ENCODE results near the gene TTC39A.
"Not testable (repeated sequence)": the region's sequence is repeated elsewhere in the genome, so short reads cannot be mapped to it uniquely, and the experiment has no call there.

Gene TTC39A

DNA sequence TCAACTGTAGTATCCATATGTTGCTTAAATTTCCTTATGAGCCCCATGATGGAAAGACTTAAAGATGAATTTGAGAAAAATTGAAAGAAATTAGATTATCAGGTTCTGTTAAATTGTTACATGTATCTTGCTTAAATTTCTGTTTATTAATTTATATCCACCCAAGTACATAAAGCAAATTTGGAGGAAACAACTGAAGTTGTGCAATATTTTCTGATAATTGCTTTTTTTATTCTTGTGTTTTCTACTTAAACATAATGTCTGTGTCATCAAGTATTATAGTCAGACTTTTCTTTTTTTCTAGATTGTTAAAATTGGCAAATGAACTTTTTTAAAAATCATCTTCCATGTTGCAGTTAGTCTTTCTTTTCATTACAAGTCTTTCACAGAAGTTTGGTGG is 57.4 kb downstream of the TTC39A start:
- in situ Hi-C loops (cut with MboI; ENCODE audit: low sequenced_read_pairs), result no loop called here

DNA sequence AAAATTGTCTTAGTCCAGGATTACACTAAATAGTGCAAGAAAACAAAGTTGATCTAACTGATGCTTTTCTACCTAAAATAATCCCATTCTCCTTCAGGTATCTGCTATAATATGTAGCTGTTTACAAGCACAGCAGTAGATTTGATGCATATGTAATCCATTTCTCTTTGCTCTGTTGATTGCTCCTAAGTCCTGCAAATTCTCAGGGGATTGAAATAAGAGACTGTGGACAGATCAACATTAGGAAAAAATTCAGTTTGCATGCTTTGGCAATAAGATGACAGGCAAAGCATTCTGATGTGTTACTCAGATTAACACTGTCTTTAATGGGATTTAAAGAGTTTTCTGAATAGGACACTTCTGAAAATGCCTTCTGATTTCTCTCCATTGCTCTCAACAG is 59.6 kb downstream of the TTC39A start:
- in situ Hi-C loops (cut with MboI; ENCODE audit: low sequenced_read_pairs), result no loop called here

DNA sequence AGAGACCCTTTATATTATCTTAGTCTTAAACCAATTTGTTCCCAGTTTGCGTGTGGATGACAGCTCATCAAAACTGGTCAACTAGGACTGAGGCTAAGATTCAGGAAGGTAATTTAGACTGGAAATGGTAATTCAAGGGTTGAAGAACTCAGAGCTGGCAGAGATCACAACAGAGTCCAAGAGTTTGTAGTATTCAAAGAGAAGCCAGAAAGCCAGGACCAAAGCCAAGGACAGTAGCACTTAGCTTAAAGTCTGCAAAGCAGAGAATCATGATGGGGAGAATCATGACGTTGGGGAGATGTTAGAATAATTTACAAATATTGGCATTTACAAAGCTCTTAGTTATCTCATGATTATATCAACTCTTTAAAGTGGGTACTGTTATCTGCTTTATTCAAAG is 61.7 kb downstream of the TTC39A start:
- in situ Hi-C loops (cut with MboI; ENCODE audit: low sequenced_read_pairs), result no loop called here

DNA sequence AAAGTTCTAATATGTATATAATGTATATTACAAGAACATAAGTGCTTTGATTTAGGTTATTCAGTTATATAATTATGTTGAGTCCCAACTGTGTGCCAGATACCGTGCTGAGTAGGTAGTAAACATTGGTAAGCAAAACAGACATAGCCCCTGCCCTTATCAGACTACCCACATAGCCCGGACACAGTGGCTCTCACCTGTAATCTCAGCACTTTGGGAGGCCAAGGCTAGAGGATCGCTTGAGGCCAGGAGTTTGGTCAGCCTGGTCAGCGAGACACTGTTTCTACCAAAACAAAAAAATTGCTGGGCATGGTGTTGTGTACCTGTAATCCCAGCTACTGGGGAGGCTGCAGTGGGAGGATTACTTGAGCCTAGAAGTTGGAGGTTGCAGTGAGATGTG is 63.6 kb downstream of the TTC39A start:
- in situ Hi-C loops (cut with MboI; ENCODE audit: low sequenced_read_pairs), result no loop called here

DNA sequence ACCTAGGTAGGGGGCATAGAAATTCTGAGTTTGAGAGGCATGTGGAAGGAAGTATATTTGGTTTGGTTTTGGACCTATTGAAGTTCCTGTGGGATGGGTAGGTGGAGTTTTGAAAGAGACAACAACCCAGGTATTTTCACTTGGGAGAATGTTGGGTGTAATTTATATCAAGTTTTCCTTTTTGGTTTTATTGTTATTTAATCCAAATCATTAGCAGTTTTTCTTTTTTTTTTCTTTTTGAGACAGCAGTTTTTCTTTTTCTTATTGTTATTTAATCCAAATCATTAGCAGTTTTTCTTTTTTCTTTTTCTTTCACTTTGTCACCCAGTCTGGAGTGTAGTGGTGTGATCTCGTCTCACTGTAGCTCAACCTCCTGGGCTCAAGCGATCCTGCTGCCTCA is 64.2 kb downstream of the TTC39A start:
- in situ Hi-C loops (cut with MboI; ENCODE audit: low sequenced_read_pairs), result no loop called here

DNA sequence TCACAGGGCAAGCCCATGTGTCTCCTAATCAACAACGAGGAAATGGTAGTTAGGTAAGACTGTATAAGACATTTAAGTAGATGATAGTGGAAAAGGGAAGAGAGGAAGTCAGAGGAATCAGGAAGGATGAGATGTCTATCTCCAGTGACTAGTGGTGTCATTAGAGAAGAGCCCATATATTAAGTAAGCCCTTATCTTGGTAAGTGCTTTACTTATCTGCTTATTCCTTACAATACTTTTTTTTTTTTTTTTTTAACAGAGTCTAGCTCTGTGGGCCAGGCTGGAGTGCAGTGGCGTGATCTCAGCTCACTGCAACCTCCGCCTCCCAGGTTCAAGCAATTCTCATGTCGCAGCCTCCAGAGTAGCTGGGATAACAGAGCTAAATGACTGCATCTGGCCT is 64.7 kb downstream of the TTC39A start:
- in situ Hi-C loops (cut with MboI; ENCODE audit: low sequenced_read_pairs), result no loop called here

DNA sequence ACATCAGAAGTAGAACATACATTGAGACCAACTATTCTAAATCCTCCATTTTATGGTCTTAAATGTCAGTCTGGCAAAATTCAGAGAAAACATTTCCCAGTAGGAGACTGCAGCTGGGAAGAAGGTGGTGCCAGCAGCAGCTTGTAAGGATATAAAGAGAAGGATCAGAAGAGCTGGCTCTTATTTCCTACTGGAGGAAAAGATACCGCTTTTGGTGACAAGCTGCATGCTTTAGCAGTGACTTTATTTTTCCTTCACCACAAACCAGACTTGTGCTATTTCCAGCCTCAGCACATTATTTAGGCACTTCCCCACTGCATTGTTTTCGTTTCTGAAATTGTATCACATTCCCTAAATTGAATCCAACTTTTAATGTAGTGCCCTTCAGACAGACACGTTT is 65.9 kb downstream of the TTC39A start:
- in situ Hi-C loops (cut with MboI; ENCODE audit: low sequenced_read_pairs), result no loop called here

DNA sequence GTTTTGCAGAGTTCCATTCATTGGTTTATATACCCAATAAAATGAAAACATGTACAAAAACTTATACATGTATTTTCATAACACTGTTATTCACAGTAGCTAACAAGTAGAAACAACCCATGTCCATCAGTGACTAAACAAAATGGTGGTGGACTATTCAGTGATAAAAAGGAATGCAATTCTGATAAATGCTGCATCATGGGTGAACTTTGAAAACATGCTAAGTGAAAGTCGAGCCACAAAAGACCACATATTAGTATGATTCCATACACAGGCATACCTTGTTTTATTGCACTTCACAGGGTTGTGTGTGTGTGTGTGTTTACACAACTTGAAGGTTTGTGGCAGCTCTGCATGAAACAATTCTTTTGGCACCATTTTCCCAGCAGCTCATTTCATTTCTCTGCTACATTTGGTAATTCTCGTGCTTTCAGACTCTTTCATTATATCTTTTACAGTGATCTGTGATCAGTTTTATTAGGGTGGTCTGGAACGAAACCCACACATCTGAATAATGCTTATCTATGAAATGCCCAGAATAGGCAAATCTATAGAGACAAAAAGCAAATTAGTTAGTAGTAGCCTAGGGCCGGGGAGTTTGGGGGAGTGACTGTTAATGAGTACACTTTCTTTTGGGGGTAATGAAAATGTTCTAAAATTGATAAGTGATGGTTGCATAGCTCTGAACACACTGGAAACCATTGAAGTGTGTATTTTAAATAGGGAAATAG is 67.0 kb downstream of the TTC39A start:
- in situ Hi-C loops (cut with MboI; ENCODE audit: low sequenced_read_pairs), result no loop called here

DNA sequence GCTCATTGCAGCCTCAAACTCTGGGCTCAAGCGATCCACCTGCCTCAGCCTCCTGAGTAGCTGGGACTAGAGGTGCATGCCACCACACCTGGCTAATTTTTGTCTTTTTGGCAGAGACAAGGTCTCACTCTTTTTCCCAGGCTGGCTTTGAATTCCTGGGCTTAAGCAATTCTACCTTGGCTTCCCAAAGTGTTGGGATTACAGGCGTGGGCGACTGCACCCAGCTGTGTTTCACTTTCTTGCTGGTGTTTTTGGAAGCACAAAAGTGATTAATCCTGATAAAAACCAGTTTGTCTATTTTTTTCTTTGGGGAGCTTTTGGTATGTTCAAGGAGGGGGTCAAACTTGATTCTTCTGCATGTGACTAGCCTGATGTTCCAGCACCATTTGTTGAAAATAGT is 75.0 kb downstream of the TTC39A start:
- in situ Hi-C loops (cut with MboI; ENCODE audit: low sequenced_read_pairs), result no loop called here

DNA sequence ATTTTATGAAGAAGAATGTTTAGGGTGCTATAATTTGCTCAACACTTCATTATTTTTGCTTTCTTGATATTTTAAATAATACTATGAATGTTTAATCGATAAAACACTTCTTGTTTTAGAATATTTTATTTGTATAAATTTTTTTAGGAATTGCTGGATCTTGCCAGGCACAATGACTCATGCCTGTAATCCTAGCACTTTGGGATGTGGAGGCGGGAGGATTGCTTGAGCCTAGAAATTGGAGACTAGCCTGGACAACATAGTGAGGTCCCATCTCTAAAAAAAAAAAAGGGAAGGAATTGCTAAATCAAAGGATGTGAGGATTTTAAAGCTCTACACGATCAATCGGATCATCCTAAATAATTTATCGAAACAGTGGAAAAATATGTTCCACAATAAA is 76.7 kb downstream of the TTC39A start:
- in situ Hi-C loops (cut with MboI; ENCODE audit: low sequenced_read_pairs), result no loop called here

DNA sequence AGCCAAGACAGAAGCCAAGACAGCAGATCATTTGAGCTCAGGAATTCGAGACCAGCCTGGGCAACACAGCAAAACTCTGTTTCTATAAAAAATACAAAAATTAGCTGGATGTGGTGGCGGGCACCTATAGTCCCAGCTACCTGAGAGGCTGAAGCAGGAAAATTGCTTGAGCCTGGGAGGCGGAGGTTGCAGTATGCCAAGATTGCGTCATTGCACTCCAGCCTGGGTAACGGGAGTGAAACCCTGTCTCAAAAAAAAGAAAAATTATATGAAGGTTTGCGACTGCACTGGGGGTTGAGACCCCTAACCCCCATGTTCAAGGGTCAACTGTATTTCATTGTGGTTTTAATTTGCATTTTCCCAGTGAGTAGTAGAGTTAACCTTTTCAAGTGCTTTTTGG is 78.0 kb downstream of the TTC39A start:
- in situ Hi-C loops (cut with MboI; ENCODE audit: low sequenced_read_pairs), result no loop called here

DNA sequence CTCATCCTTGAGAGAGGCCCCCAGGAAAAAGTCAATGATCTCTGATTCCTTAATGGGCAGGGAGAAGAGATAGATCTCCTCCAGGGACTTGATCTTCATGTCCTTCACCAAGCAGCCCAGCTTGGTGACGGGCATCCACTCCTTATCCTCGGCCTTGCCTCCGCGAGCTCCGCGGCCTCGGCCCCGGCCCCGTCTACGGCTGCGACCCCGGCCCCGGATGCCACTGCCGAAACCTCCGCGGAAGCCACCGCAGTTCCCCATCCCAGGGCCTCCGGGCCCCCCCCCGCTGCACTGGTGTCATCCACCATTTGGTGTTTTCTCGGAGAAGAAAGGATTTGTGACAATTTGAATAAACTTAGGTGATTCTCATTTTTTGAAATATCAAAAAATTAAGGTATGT is 79.2 kb downstream of the TTC39A start:
- in situ Hi-C loops (cut with MboI; ENCODE audit: low sequenced_read_pairs), result not testable (repeated sequence)

DNA sequence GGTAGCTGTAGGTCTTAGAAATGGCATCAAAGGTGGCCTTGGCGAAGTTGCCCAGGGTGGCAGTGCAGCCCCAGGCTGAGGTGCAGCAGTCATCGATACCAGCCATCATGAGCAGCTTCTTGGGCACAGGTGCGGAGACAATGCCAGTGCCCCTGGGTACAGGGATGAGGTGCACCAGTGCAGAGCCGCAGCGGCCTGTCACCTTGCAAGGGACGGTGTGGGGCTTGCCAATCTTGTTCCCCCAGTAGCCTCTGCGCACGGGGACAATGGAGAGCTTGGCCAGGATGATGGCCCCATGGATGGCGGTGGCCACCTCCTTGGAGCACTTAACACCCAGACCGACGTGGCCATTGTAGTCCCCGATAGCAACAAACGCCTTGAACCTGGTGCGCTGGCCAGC is 79.6 kb downstream of the TTC39A start:
- in situ Hi-C loops (cut with MboI; ENCODE audit: low sequenced_read_pairs), result not testable (repeated sequence)

DNA sequence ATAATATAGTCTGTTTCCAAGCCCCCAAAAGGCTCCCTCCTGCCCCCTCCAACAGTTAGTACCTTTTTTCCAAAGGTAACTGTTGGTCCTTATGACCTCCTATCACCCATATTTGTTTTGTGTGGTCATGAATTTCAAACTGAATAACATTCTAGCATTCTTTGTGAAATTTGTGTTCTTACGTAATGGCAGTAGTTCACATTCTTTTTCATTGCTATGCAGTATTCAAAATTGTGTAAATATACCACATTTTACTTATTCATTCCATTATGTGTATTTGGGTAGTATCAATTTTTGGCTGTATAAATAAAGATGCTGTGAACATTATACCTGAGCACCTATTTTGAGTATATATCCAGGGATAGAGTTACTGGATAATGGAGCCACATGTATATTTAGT is 80.9 kb downstream of the TTC39A start:
- in situ Hi-C loops (cut with MboI; ENCODE audit: low sequenced_read_pairs), result no loop called here

DNA sequence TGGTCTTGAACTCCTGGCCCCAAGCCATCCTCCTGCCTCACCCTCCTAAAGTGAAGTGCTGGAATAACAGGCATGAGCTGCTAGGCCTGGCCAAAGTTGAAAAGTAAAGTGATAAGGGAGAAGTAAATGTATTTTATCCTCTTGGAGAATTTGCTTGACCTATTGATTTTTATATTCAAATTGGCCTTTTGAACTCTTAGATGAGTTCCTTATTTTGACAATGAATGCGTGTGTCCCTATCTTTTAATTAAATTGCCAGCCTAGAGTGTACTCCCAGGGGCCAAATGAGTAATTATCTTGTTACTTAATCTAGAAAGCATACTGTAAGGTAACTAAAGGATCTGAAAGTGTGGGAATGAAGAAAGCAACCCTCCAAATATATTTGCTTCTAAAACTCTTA is 82.9 kb downstream of the TTC39A start:
- in situ Hi-C loops (cut with MboI; ENCODE audit: low sequenced_read_pairs), result no loop called here

DNA sequence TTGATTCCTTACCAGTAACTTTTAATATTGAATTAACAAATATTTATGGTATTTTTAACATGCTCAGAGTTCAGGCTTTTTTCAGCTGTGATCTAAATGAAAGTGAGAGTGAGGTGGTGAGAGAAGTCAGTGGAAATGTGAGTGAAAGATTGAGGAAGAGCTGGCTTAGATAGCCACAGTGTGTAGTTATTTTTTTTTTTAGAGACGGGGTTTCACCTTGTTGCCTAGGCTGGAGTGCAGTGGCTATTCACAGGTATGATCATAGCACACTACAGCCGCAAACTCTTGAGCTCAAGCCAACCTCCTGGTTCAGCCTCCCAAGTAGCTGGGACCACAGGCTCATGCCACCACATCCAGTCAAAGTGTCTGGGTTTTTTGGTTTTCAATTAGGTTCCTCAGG is 83.3 kb downstream of the TTC39A start:
- in situ Hi-C loops (cut with MboI; ENCODE audit: low sequenced_read_pairs), result no loop called here

DNA sequence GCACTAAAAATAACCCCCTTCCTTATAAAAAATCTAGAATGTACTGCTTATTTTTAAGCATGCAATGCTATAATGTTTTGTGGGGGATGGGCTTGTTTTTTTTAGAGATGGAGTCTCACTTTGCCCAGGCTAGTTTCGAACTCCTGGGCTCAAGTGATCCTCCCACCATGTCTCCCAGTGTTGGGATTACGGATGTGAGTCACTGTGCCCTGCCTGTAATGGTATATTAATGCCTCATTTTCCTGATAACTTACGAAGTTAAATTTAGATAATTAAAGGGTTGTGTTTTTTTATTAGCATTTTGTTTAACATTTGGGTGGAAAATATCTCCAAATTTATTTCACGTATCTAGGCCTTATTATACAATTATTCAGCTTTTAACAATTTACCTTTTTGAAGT is 87.8 kb downstream of the TTC39A start:
- in situ Hi-C loops (cut with MboI; ENCODE audit: low sequenced_read_pairs), result no loop called here

DNA sequence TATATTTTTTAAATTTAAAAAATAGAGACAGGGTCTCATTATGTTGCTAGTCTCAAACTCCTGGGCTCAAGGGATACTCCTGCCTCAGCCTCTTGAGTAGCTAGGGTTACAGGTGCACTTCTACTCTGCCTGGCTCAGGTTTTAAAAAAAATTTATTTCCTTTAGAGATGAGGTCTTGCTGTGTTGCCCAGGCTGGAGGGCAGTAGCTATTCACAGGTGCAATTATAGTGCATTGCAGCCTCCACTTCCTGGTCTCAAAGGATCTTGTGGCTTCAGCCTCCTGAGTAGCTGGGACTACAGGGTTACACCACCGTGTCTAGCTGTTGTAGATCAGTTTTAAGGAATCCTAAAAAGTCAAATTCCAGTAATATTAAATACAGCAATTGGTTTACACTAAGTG is 89.2 kb downstream of the TTC39A start:
- in situ Hi-C loops (cut with MboI; ENCODE audit: low sequenced_read_pairs), result no loop called here

DNA sequence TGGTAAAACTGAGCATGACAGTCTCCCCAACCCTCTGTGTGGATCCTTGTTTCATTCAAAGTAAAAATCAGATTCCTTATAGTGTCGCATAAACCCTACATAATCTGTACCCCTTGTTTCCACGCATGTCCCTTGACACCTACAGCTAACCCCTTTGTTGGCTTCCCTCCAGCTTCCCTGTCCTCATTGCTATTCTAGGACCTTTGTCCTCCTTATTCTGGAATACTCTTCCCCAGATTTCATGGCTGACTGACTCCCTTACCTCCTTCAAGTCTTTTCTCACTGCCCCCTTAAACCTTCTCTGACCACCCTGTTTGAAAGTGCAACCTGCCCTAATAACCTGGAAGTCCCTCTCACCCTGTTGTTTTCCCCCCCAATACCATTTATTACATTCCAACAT is 90.3 kb downstream of the TTC39A start:
- in situ Hi-C loops (cut with MboI; ENCODE audit: low sequenced_read_pairs), result no loop called here

DNA sequence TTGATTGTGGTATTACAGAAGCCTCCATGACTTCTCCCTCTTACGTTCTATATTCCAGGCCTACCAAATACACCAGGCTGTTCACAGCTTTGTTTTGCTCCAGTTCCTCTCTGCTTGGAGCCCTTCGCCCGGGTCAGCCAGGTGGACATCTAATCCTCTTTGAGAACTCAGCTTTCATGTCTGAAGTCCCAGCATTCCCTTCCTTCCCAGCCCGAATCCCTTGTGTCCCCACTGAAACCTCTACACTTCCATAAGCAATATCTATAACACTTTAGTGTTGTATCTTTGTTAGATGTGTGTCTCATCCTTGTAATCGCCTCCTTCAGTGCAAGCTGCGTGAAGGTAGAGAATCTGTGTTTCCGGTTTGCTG is 92.3 kb downstream of the TTC39A start:
- in situ Hi-C loops (cut with MboI; ENCODE audit: low sequenced_read_pairs), result no loop called here

DNA sequence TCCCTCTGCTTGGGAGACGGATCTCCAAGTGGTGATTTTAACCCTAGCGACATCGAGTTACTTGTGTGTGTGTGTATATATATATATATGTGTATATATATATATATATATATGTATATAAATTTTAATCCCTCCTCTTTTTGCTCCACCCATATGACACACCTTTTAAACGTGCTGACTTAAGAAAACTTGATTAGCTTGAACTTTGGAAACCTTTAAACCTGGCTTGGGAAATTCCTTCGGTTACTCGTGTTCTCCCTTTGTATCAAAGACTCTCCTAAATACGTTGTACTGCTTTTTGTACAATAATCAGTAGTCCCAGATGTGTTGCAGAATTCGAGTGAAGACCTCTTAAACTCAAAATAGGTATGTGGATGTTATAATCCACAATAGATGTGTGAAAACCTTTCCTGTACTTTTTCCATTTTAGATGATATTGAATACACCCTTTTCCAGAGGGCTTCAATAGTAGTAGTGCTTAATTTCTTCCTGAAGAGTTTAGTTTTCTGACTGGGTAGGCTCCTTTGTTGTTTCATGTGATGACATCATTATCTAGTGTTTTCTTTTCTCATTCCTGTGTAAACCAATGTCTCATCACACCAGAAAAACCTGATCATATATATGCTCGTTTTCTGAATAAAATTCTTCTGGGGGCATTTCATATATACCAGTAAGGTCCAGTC is 92.9 kb downstream of the TTC39A start:
- in situ Hi-C loops (cut with MboI; ENCODE audit: low sequenced_read_pairs), result no loop called here

All from HL-60/S4 treated with phorbol 12-myristate 13-acetate at 8.2 ng/mL for 4 days and 3 days (cell line).